Measurements from ENCODE around the gene PABPC3. TPM values are rescaled to one million over a fixed set of nuclear protein-coding genes. Genes with fewer than 3 reads are reported as not detected.

Gene PABPC3
- total RNA-seq, 1 donor = 0.09 TPM

DNA sequence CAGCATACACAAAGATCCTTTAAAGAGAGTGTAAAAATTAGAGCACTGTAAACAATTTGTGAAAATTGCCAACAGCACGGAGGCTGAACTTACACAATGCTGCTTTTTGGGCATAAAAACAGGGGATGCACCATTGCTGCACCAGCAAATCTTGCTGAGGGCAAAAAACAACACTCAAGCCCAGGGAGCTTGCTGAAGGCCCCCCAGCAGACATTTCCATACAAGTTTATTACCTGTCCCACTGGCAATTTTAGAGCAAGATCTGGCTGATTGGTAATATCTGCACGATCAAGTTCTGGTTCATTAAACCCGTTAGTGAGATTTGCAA, 41.8 kb downstream of the PABPC3 start:
- DNase-seq (ENCODE audit: low read depth) = no peak
- no peak overlapping the region for H3K4me3 ChIP-seq (ENCODE audit: low read depth, low read length)
- TF ChIP-seq CTCF (IDR thresholded peaks at IDR 0.05; ENCODE audit: insufficient read depth, low read length) = no peak

DNA sequence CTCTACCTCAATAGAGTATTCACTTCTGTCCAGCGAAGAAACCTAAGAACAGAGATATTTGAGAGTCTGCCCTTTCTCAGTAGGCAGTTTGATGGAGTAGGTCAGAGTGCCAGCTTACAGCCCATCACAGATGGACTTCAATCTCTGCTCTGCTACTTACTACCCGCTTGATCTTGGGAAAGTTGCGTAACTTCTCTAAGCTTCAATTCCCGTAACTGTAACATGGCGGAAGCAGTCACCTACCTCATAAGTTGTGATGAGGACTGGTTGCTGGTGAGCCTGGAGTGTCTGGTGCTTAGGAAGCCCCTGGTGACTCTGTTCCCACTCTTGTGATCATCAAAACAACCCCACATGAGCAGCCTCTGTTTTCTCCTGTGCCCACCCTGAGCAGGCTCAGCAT, 45.1 kb downstream of the PABPC3 start:
- DNase-seq (ENCODE audit: low read depth) = no peak
- no peak for TF ChIP-seq CTCF (IDR thresholded peaks at IDR 0.05; ENCODE audit: insufficient read depth, low read length)
- no peak overlapping the region for H3K4me3 ChIP-seq (ENCODE audit: low read depth, low read length)

DNA sequence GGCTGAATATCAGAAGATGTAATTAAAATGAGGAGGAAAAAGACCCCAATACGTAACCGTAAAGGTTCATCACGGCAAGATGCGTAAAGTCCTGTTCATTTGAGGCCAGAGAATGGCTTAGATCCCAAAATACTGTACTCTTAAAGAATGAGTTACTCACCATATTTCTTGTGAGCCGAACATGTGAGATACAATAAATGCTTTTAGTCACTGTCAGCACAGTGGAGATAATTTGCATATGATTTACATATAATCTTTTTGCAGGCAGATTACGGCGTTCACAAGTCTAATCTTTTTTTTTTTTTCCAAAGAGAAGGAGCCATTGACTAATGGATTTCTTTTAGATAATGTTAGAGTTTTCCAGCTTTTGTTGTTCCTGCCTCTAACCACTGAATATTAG, 47.8 kb downstream of the PABPC3 start:
- H3K4me3 ChIP-seq (ENCODE audit: low read depth, low read length) = no peak overlapping the region
- no peak for TF ChIP-seq CTCF (IDR thresholded peaks at IDR 0.05; ENCODE audit: insufficient read depth, low read length)
- no peak for DNase-seq (ENCODE audit: low read depth)

- DNase-seq (ENCODE audit: low read depth) = no peak
- H3K4me3 ChIP-seq (ENCODE audit: low read depth, low read length) = no peak overlapping the region
- TF ChIP-seq CTCF (IDR thresholded peaks at IDR 0.05; ENCODE audit: insufficient read depth, low read length) = no peak
Observed at GRCh38 chr13:25147638-25148401, 51.9 kb downstream of the PABPC3 start.

- DNase-seq (ENCODE audit: low read depth) = no peak
- TF ChIP-seq CTCF (IDR thresholded peaks at IDR 0.05; ENCODE audit: insufficient read depth, low read length) = no peak
- H3K4me3 ChIP-seq (ENCODE audit: low read depth, low read length) = no peak overlapping the region
Observed at GRCh38 chr13:25148402-25148771, 52.5 kb downstream of the PABPC3 start.

Small RNAs within 50 kb of the gene (small RNA-seq; reads per million reads assigned to genes)
- gene AL359757.2 = not detected

Other genes starting within 250 kb of the PABPC3 start
- gene AMER2, start 76.2 kb downstream of the PABPC3 start, total RNA-seq (ENCODE audit: low replicate concordance) = not detected in 2 replicates
- 12.2 and 29.9 TPM in 2 replicates for gene MTMR6, start 191.4 kb downstream of the PABPC3 start, total RNA-seq (ENCODE audit: low replicate concordance)
- gene NUP58, start 205.5 kb downstream of the PABPC3 start, total RNA-seq (ENCODE audit: low replicate concordance) = 14.2 and 57.3 TPM in 2 replicates